PC-3 (cell line): ENCODE results near the gene PCSK1.

Experiments
- CTCF ChIP-seq: fragments of 300-600 bp; sonication (generic); conservative IDR thresholded peaks from 2 replicates; pipeline ENCODE4 v1.5.1; 2017; ENCODE audit warnings: antibody characterized with exemption, low read depth, mild to moderate bottlenecking, low read length
- EZH2phosphoT487 ChIP-seq: fragments of 300-600 bp; sonication (generic); IDR thresholded peaks from 2 replicates; pipeline ENCODE4 v1.6.1; 2018; ENCODE audit warnings: mild to moderate bottlenecking, antibody characterized with exemption, low read length, borderline replicate concordance

- TF ChIP-seq CTCF = no peak
- no peak for TF ChIP-seq EZH2phosphoT487
Observed at GRCh38 chr5:96433066-96433447, at the start of gene PCSK1.
